ENCODE data around the gene TTC9B. TPM values are rescaled to one million over a fixed set of nuclear protein-coding genes. Genes with fewer than 3 reads are reported as not detected.
"Not testable (repeated sequence)": the region's sequence is repeated elsewhere in the genome, so short reads cannot be mapped to it uniquely, and the experiment has no call there.

The TTC9B gene
- total RNA-seq, 2 donors from 2014 or later, result not detected

GRCh38 chr19:40221858-40222619 lies 3.9 kb upstream of the TTC9B start:
- peak; percentile 77 to 87 for ATAC-seq
- H3K27me3 Mint-ChIP-seq, result peaks cover 40% of the 10 kb centered on the region in 2 donors
- peaks cover 4% of the 10 kb centered on the region for H3K9me3 Mint-ChIP-seq
- H3K4me1 Mint-ChIP-seq (ENCODE audit: low read depth in 2 of 2), result peaks cover 22 to 23% of the 10 kb centered on the region in 2 donors
- peaks cover 13% of the 10 kb centered on the region for H3K36me3 Mint-ChIP-seq
- peak overlapping the region; percentile 52 for H3K4me3 Mint-ChIP-seq
- DNase-seq (ENCODE audit: low spot score), result peak; percentile 85
- peak overlapping the region; percentile 19 to 28 for H3K27ac Mint-ChIP-seq

- Mint-ChIP-seq H3K4me1 (ENCODE audit: low read depth in 2 of 2) (peaks cover 21 to 24% of the 10 kb centered on the region in 2 donors), H3K9me3 (peaks cover 4% of the 10 kb centered on the region), H3K36me3 (peaks cover 11% of the 10 kb centered on the region), H3K27ac (no peak overlapping the region), H3K4me3 (no peak overlapping the region), H3K27me3 (peaks cover 38 to 39% of the 10 kb centered on the region in 2 donors)
- ATAC-seq (no peak), DNase-seq (ENCODE audit: low spot score) (no peak)
Observed at GRCh38 chr19:40220674-40221073, 2.5 kb upstream of the TTC9B start.

GRCh38 chr19:40219721-40220276 lies 1.6 kb upstream of the TTC9B start:
- no peak for ATAC-seq

DNA sequence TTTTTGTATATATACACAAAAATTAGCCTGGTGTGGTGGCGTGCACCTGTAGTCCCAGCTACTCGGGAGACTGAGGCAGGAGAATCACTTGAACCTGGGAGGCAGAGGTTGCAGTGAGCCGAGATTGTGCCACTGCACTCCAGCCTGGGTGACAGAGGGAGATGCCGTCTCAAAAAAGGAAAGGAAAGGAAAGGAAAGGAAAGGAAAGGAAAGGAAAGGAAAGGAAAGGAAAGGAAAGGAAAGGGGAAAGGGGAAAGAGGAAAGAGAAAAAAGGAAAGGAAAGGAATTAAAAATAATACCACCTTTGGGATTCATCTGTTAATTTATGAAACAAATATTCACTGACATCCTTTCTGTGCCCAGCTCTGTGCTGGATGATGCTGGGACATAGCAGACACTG lies 845 bp upstream of the TTC9B start:
- not testable (repeated sequence) for ATAC-seq; H3K9me3 Mint-ChIP-seq; H3K36me3 Mint-ChIP-seq; H3K27ac Mint-ChIP-seq; H3K4me3 Mint-ChIP-seq; DNase-seq (ENCODE audit: low spot score)
- H3K4me1 Mint-ChIP-seq (ENCODE audit: low read depth in 2 of 2), result peaks cover 16 to 19% of the 10 kb centered on the region in 2 donors
- peaks cover 27% of the 10 kb centered on the region in 2 donors for H3K27me3 Mint-ChIP-seq

More at GRCh38 chr19:40219721-40220276, 1.6 kb upstream of the TTC9B start:
- Mint-ChIP-seq H3K36me3 (peaks cover 7% of the 10 kb centered on the region), H3K27ac (no peak overlapping the region), H3K9me3 (peaks cover 4% of the 10 kb centered on the region), H3K4me1 (ENCODE audit: low read depth in 2 of 2) (peaks cover 16 to 19% of the 10 kb centered on the region in 2 donors), H3K4me3 (no peak overlapping the region), H3K27me3 (peaks cover 30 to 32% of the 10 kb centered on the region in 2 donors)
- no peak for DNase-seq (ENCODE audit: low spot score)

DNA sequence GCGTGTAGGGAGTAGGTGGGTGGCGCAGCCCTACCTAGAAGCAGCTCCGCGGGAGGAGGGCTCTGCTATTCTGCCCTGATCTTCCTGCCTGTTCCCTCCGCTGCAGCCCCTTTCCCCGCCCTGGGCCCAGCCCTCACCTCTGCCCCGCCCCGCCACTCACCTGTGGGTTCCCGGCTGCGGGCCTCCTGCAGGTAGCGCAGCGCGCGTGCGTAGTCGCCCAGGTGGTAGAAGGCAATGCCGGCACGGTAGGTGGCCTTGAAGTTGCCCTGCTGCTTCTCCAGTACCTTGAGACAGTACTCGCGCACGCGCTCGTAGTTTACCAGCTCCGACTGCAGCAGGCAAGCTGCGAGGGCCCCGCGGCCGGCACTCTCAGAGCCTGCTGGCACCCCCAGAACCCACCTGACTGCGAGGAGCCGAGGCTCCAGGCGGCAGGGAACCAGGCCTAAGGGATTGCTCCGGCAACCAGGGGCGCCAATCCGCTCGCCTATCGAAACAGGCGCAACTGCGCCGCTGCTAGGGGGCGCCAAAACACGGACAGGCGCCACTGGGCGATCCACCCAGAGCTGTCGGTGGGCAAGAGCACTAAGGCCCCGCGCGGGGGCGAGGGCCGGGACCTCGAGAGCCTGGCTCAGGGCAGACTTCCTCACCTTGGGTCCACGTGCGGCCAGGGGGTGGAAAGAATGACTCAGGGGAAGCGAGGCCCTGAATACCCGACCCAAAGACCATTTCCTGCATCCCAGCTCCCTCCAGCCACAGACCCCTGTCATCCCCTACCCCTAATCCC lies 965 bp downstream of the TTC9B start:
- Mint-ChIP-seq H3K4me3 (peak overlapping the region; percentile 56), H3K27ac (no peak overlapping the region), H3K27me3 (peaks cover 26% of the 10 kb centered on the region in 2 donors), H3K9me3 (peaks cover 4% of the 10 kb centered on the region), H3K4me1 (ENCODE audit: low read depth in 2 of 2) (peaks cover 16 to 17% of the 10 kb centered on the region in 2 donors), H3K36me3 (peaks cover 6% of the 10 kb centered on the region)
- ATAC-seq (no peak), DNase-seq (ENCODE audit: low spot score) (no peak)

GRCh38 chr19:40216777-40217026 lies 1.5 kb downstream of the TTC9B start:
- H3K4me1 Mint-ChIP-seq (ENCODE audit: low read depth in 2 of 2), result peaks cover 11 to 12% of the 10 kb centered on the region in 2 donors
- no peak for DNase-seq (ENCODE audit: low spot score)
- H3K36me3 Mint-ChIP-seq, result peaks cover under 1% of the 10 kb centered on the region
- no peak for ATAC-seq
- no peak overlapping the region for H3K27ac Mint-ChIP-seq
- H3K9me3 Mint-ChIP-seq, result no peaks in the 10 kb centered on the region
- H3K4me3 Mint-ChIP-seq, result peak overlapping the region; percentile 56
- H3K27me3 Mint-ChIP-seq, result peaks cover 21 to 22% of the 10 kb centered on the region in 2 donors

DNA sequence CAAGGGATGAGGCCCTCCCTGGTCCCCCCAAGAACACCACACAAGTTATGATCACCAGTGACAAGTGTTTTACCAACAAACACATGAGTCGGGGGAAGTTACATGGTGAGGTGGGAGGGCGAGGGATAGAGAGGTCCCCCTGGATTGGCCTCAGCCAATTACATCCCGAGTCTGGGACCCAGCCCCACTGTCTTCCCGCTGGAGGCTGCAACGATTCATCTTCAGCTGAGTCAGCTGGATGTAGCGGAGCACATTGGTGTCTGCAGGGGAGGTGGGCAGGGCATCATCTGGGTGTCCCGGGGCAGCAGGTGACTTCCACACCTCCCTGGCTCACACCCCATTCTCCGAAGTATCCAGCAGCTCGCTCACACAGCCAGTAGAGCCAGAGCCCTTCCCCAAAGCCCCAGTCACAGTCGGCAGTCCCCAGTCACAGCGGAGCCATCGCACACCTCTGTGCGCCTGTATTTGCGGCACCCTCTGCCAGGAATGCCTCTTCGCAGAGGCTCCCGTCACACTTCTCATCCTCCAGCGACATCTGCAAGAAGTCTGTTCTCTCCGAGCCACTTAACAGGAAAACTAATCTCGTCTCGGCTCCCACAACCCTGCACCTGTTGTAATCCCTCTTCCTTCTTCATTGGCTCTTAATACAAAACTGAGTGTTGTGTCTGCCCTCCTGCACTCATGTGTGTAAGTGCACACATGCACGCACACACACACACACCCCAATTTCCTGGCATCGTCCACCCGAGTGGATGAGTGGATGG lies 2.0 kb downstream of the TTC9B start:
- H3K4me3 Mint-ChIP-seq, result peak overlapping the region; percentile 56
- no peaks in the 10 kb centered on the region for H3K9me3 Mint-ChIP-seq
- no peaks in the 10 kb centered on the region for H3K36me3 Mint-ChIP-seq
- H3K4me1 Mint-ChIP-seq (ENCODE audit: low read depth in 2 of 2), result peaks cover 11 to 12% of the 10 kb centered on the region in 2 donors
- DNase-seq (ENCODE audit: low spot score) (no peak), ATAC-seq (no peak)
- no peak overlapping the region for H3K27ac Mint-ChIP-seq
- peaks cover 19 to 22% of the 10 kb centered on the region in 2 donors for H3K27me3 Mint-ChIP-seq

- ATAC-seq, result no peak
- H3K27ac Mint-ChIP-seq, result no peak overlapping the region
- H3K4me1 Mint-ChIP-seq (ENCODE audit: low read depth in 2 of 2), result peaks cover 8% of the 10 kb centered on the region in 2 donors
- H3K36me3 Mint-ChIP-seq, result no peaks in the 10 kb centered on the region
- no peaks in the 10 kb centered on the region for H3K9me3 Mint-ChIP-seq
- no peak for DNase-seq (ENCODE audit: low spot score)
- H3K27me3 Mint-ChIP-seq, result peaks cover 19% of the 10 kb centered on the region in 2 donors
- no peak overlapping the region for H3K4me3 Mint-ChIP-seq
Observed at GRCh38 chr19:40214936-40215335, 3.2 kb downstream of the TTC9B start.

DNA sequence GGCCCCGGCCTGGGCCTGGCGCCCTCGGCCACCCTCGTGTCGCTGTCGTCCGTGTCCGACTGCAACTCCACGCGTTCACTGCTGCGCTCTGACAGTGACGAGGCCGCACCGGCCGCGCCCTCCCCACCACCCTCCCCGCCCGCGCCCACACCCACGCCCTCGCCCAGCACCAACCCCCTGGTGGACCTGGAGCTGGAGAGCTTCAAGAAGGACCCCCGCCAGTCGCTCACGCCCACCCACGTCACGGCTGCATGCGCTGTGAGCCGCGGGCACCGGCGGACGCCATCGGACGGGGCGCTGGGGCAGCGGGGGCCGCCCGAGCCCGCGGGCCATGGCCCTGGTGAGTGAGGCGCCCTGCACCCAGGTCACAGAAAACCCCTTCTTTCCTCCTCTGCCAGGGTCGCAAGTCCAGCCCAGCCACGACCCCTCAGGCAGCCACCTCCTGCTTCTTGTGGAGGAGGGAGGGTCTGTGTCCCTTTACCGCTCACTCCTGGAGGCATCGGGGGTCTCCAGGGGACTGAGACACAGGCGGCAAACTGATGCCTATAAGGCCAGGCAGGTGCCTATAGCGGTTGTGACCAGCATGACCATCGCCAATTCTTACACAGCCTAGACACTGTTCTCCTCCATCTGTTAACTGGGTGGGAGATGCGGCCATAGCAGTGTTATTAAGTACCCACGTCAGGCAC lies 4.2 kb downstream of the TTC9B start:
- Mint-ChIP-seq H3K4me1 (ENCODE audit: low read depth in 2 of 2) (peaks cover 6 to 7% of the 10 kb centered on the region in 2 donors), H3K27ac (no peak overlapping the region), H3K27me3 (peaks cover 13 to 16% of the 10 kb centered on the region in 2 donors), H3K9me3 (no peaks in the 10 kb centered on the region), H3K4me3 (no peak overlapping the region), H3K36me3 (no peaks in the 10 kb centered on the region)
- DNase-seq (ENCODE audit: low spot score) (no peak), ATAC-seq (no peak)

DNA sequence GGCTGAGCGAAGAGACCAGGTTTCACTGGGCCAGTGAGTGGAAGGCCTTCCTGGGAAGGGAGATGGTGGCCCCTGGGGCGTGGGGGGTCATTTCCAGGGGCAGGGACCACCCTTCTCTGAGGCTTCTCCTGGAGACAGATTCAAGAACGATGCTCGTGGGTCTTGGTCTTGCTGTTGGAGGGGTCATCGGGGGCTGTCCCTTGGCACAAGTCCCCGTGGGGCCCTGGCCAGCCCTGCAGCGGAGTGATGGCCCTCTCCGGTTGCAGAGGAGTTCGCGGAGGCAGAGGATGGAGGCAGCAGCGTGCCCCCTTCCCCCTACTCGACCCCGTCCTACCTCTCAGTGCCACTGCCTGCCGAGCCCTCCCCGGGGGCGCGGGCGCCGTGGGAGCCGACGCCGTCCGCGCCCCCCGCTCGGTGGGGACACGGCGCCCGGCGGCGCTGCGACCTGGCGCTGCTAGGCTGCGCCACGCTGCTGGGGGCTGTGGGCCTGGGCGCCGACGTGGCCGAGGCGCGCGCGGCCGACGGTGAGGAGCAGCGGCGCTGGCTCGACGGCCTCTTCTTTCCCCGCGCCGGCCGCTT lies 4.8 kb downstream of the TTC9B start:
- no peaks in the 10 kb centered on the region for H3K36me3 Mint-ChIP-seq

DNA sequence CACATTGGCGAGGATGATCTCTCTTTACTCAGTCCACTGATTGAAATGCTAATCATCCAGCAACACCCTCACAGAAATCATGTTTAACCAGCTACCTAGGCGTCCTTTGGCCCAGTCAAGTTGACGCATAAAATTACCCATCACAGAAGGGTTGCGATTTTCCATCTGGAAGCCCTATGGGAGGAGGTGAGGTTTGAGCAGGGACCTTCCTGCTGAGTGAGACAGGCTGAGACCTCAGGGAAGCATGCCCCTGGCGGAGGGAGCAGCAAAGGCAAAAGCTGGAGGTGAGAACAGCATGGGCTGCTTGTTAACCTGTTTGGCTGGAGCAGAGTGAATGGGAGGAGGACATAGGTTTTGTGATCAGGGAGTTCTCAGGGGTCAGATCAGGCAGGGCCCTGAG lies 7.3 kb downstream of the TTC9B start:
- Mint-ChIP-seq H3K36me3 (no peaks in the 10 kb centered on the region), H3K4me1 (ENCODE audit: low read depth in 2 of 2) (no peaks in the 10 kb centered on the region), H3K27me3 (no peaks in the 10 kb centered on the region), H3K4me3 (no peak overlapping the region), H3K27ac (no peak overlapping the region), H3K9me3 (no peaks in the 10 kb centered on the region)
- ATAC-seq, result no peak
- DNase-seq (ENCODE audit: low spot score), result no peak

More for the DNA sequence above, 4.8 kb downstream of the TTC9B start:
- no peak for ATAC-seq
- peaks cover 8 to 11% of the 10 kb centered on the region in 2 donors for H3K27me3 Mint-ChIP-seq
- no peak for DNase-seq (ENCODE audit: low spot score)
- no peak overlapping the region for H3K4me3 Mint-ChIP-seq
- H3K4me1 Mint-ChIP-seq (ENCODE audit: low read depth in 2 of 2), result peaks cover 6 to 7% of the 10 kb centered on the region in 2 donors
- H3K9me3 Mint-ChIP-seq, result no peaks in the 10 kb centered on the region
- no peak overlapping the region for H3K27ac Mint-ChIP-seq

- H3K27me3 Mint-ChIP-seq, result no peaks in the 10 kb centered on the region
- H3K4me3 Mint-ChIP-seq, result no peak overlapping the region
- ATAC-seq, result no peak
- H3K9me3 Mint-ChIP-seq, result no peaks in the 10 kb centered on the region
- H3K36me3 Mint-ChIP-seq, result no peaks in the 10 kb centered on the region
- DNase-seq (ENCODE audit: low spot score), result no peak
- H3K27ac Mint-ChIP-seq, result no peak overlapping the region
- peaks cover 0 to 4% of the 10 kb centered on the region in 2 donors for H3K4me1 Mint-ChIP-seq (ENCODE audit: low read depth in 2 of 2)
Observed at GRCh38 chr19:40208602-40209001, 9.6 kb downstream of the TTC9B start.

- ATAC-seq, result no peak
- Mint-ChIP-seq H3K4me1 (ENCODE audit: low read depth in 2 of 2) (peaks cover 0 to 4% of the 10 kb centered on the region in 2 donors), H3K4me3 (no peak overlapping the region), H3K27ac (no peak overlapping the region), H3K27me3 (no peaks in the 10 kb centered on the region), H3K9me3 (no peaks in the 10 kb centered on the region), H3K36me3 (no peaks in the 10 kb centered on the region)
- no peak for DNase-seq (ENCODE audit: low spot score)
Observed at GRCh38 chr19:40205760-40206159, 12.4 kb downstream of the TTC9B start.
